IMR-90 (cell line): ENCODE results near the gene ZBTB25. TPM values are rescaled to one million over a fixed set of nuclear protein-coding genes. Genes with fewer than 3 reads are reported as not detected.
A peak's percentile ranks its signal among the peaks of the same experiment; 100 is the strongest.

Experiments
- ATAC-seq: fragments of 200-7000 bp; cut with Tn5 transposase; 2 replicates; pipeline ENCODE4 v1.9.1; 2020; ENCODE audit warnings: low read depth, mild to moderate bottlenecking, moderate library complexity
- BruUV-seq: library from RNA; stranded (reverse); fragments of 400-500 nt; replicated peaks from 2 replicates; lab custom pipeline; 2021; lab: Mats Ljungman, UMichigan
- CTCF ChIA-PET: fragments of 300-600 bp; formaldehyde crosslinking; extraction: SDS; loops from one replicate; lab custom pipeline; 2021; ENCODE audit warnings: antibody characterized with exemption; lab: Yijun Ruan, JAX
- POLR2A ChIA-PET: fragments of 300-600 bp; sonication (Branson Sonifier 250); formaldehyde crosslinking; loops from one replicate; lab custom pipeline; 2022; ENCODE audit warnings: antibody characterized with exemption; ENCODE audit not compliant: unreplicated experiment; lab: Charles Lee
- DNase-seq: peaks from one replicate; pipeline ENCODE4 v3.0.0; 2013
- H2AFZ ChIP-seq: replicated peaks from 2 replicates; pipeline ENCODE3; 2013; ENCODE audit warnings: low read length, mild to moderate bottlenecking; ENCODE audit not compliant: poor library complexity
- H2AK5ac ChIP-seq: 2 replicates; pipeline ENCODE4 v1.6.1; 2013; ENCODE audit warnings: low read depth, low read length, inconsistent platforms
- H2AK9ac ChIP-seq: replicated peaks from 2 replicates; pipeline ENCODE3; 2013; ENCODE audit warnings: mild to moderate bottlenecking, low read depth, low read length, moderate library complexity; ENCODE audit not compliant: poor library complexity
- H2BK120ac ChIP-seq: 2 replicates; pipeline ENCODE4 v1.6.1; 2013; ENCODE audit warnings: low read depth, low read length, inconsistent platforms
- H2BK15ac ChIP-seq: 3 replicates; pipeline ENCODE4 v1.6.1; 2013; ENCODE audit warnings: low read depth, low read length, inconsistent platforms
- H2BK20ac ChIP-seq: 2 replicates; pipeline ENCODE4 v1.6.1; 2013; ENCODE audit warnings: low read depth, mild to moderate bottlenecking, inconsistent platforms, low read length, moderate library complexity
- H2BK5ac ChIP-seq: 2 replicates; pipeline ENCODE4 v1.6.1; 2013; ENCODE audit warnings: mild to moderate bottlenecking, low read depth, low read length, inconsistent platforms; ENCODE audit not compliant: poor library complexity, severe bottlenecking
- H3K14ac ChIP-seq: replicated peaks from 2 replicates; pipeline ENCODE4 v1.6.1; 2013; ENCODE audit warnings: low read depth, low read length, inconsistent platforms
- H3K18ac ChIP-seq: 2 replicates; pipeline ENCODE4 v1.6.1; 2013; ENCODE audit warnings: low read depth, low read length, control low read depth
- H3K23ac ChIP-seq: 2 replicates; pipeline ENCODE4 v1.6.1; 2013; ENCODE audit warnings: low read depth, low read length, inconsistent platforms
- H3K27ac ChIP-seq: 2 replicates; pipeline ENCODE4 v1.5.1; 2013; ENCODE audit warnings: mild to moderate bottlenecking, control low read depth, low read length; ENCODE audit not compliant: insufficient read depth
- H3K27me3 ChIP-seq: 2 replicates; pipeline ENCODE4 v1.6.1; 2013; ENCODE audit warnings: low read length; ENCODE audit not compliant: control insufficient read depth, insufficient read depth
- H3K36me3 ChIP-seq: 2 replicates; pipeline ENCODE4 v1.6.1; 2013; ENCODE audit warnings: low read length, mixed read lengths; ENCODE audit not compliant: control insufficient read depth, insufficient read depth
- H3K4ac ChIP-seq: 2 replicates; pipeline ENCODE4 v1.6.1; 2013; ENCODE audit warnings: low read depth, low read length, inconsistent platforms
- H3K4me1 ChIP-seq: 2 replicates; pipeline ENCODE4 v1.6.1; 2013; ENCODE audit warnings: low read length, mixed read lengths; ENCODE audit not compliant: control insufficient read depth, insufficient read depth
- H3K4me2 ChIP-seq: 2 replicates; pipeline ENCODE4 v1.6.1; 2013; ENCODE audit warnings: low read depth, mild to moderate bottlenecking, control low read depth, low read length, moderate library complexity
- H3K4me3 ChIP-seq: 2 replicates; pipeline ENCODE4 v1.5.1; 2013; ENCODE audit warnings: low read depth, mild to moderate bottlenecking, control low read depth, low read length, moderate library complexity; ENCODE audit not compliant: insufficient read depth
- H3K56ac ChIP-seq: 2 replicates; pipeline ENCODE4 v1.6.1; 2013; ENCODE audit warnings: low read length, inconsistent platforms; ENCODE audit not compliant: insufficient read depth; ENCODE audit errors: extremely low read depth
- H3K79me1 ChIP-seq, 2 experiments: 2 replicates each; pipeline ENCODE4 v1.6.1; 2013; ENCODE audit warnings: low read length in 2 of 2, inconsistent platforms in 1 of 2, low read depth in 1 of 2
- H3K9ac ChIP-seq: 2 replicates; pipeline ENCODE4 v1.6.1; 2013; ENCODE audit warnings: low read depth, low read length, control low read depth
- H3K9me1 ChIP-seq: 2 replicates; pipeline ENCODE4 v1.6.1; 2013; ENCODE audit warnings: low read length, inconsistent platforms; ENCODE audit not compliant: insufficient read depth
- H3K9me3 ChIP-seq: 2 replicates; pipeline ENCODE4 v1.6.1; 2013; ENCODE audit warnings: low read length; ENCODE audit not compliant: control insufficient read depth, insufficient read depth
- H4K20me1 ChIP-seq: 2 replicates; pipeline ENCODE4 v1.6.1; 2013; ENCODE audit warnings: low read length, inconsistent platforms; ENCODE audit not compliant: insufficient read depth
- H4K5ac ChIP-seq: 2 replicates; pipeline ENCODE4 v1.6.1; 2013; ENCODE audit warnings: mild to moderate bottlenecking, low read depth, low read length, control low read depth
- H4K8ac ChIP-seq, 2 experiments: 2 replicates each; pipeline ENCODE4 v1.6.1; 2013; ENCODE audit warnings: low read depth in 2 of 2, low read length in 2 of 2, control low read depth in 1 of 2, inconsistent platforms in 1 of 2
- H4K91ac ChIP-seq: 2 replicates; pipeline ENCODE4 v1.6.1; 2013; ENCODE audit warnings: low read depth, low read length, inconsistent platforms; ENCODE audit not compliant: insufficient read depth
- BHLHE40 ChIP-seq: fragments of 150-350 bp; IDR thresholded peaks from 2 replicates; pipeline ENCODE4 v1.6.1; 2016; ENCODE audit warnings: mild to moderate bottlenecking, low read depth, low read length
- CEBPB ChIP-seq: IDR thresholded peaks from 2 replicates; pipeline ENCODE4 v1.6.1; 2012; ENCODE audit warnings: low read depth, low read length, improper control_type of control experiment
- CTCF ChIP-seq: conservative IDR thresholded peaks from 2 replicates; pipeline ENCODE4 v1.5.1; 2012; ENCODE audit warnings: mild to moderate bottlenecking, low read depth, low read length, improper control_type of control experiment
- FOS ChIP-seq: fragments of 150-350 bp; IDR thresholded peaks from 2 replicates; pipeline ENCODE4 v1.6.1; 2016; ENCODE audit warnings: low read depth, low read length
- USF2 ChIP-seq: fragments of 150-350 bp; IDR thresholded peaks from 2 replicates; pipeline ENCODE4 v1.6.1; 2017; ENCODE audit warnings: mild to moderate bottlenecking, antibody characterized with exemption, low read length, low read depth
- WGBS, 2 experiments: methylation state at CpG; one replicate each; pipeline versions ENCODE4 v1.1.5 to v1.1.7; 2013; ENCODE audit warnings: missing lambda C conversion rate in 2 of 2; ENCODE audit not compliant: insufficient read length in 1 of 2; ENCODE audit errors: extremely low coverage in 2 of 2; 5-methylcytosine and 5-hydroxymethylcytosine counted together
- dilution Hi-C: fragments of 300-500 bp; cut with HindIII; formaldehyde crosslinking; loops from one replicate; pipeline ENCODE4 v1.14.3; 2018; ENCODE audit warnings: low sequenced_read_pairs; ENCODE audit not compliant: unreplicated experiment
- in situ Hi-C: fragments of 300-500 bp; cut with MboI; formaldehyde crosslinking; loops from 3 replicates; pipeline ENCODE4 v1.14.3; 2019; ENCODE audit warnings: low sequenced_read_pairs, inconsistent platforms, mixed read lengths
- intact Hi-C: fragments of 100-400 bp; cut with micrococcal nuclease; formaldehyde crosslinking; loops from 2 replicates; pipeline ENCODE4 v1.10.0; 2022
- polyA plus RNA-seq, 3 experiments: library from polyadenylated mRNA; depleted of rRNA; stranded (reverse); fragments of >200 nt; gene quantifications; 2 replicates each; pipeline ENCODE4 v1.2.3, GENCODE V29; 2012; ENCODE audit warnings: low replicate concordance in 1 of 3
- total RNA-seq: library from RNA; depleted of rRNA; stranded (reverse); fragments of >200 nt; gene quantifications from 2 replicates; pipeline ENCODE4 v1.2.3, GENCODE V29; 2012

ZBTB25 gene
- total and polyA plus RNA-seq, 2 of the 4 experiments (the other 2 are of a cell fraction) = 4.4 to 6.6 TPM

GRCh38 chr14:64536488-64537245 is 33.0 kb upstream of the ZBTB25 start:
- ATAC-seq (no peak), DNase-seq (peak; percentile 46)
- H3K4ac ChIP-seq = no peak overlapping the region
- H3K18ac ChIP-seq = no peak overlapping the region
- dilution Hi-C loops (no loop called here), in situ Hi-C loops (loop anchor here (10.0 to 25.0 kb wide), 2 partner anchors 228 to 376 kb away; partner anchors contain the start of gene CHURC1), intact Hi-C loops (no loop called here)
- H2BK5ac ChIP-seq = peak overlapping the region; percentile 49
- no peak overlapping the region for H4K91ac ChIP-seq
- no peak overlapping the region for H3K23ac ChIP-seq
- H2BK120ac ChIP-seq = no peak overlapping the region
- no peaks in the 10 kb centered on the region for H3K27me3 ChIP-seq
- H3K27ac ChIP-seq = no peak overlapping the region
- H3K9me1 ChIP-seq = peaks cover 6% of the 10 kb centered on the region; the same call in 1 of the 2 replicates
- H2AK9ac ChIP-seq = no peak overlapping the region
- H3K4me3 ChIP-seq = no peak overlapping the region
- ChIA-PET POLR2A (no interaction called here), CTCF (interaction anchor here (0.7 to 1.0 kb wide), 3 partner anchors 95 to 355 kb away, joined by 3 to 4 read pairs (median 3); no protein-coding TSS in a partner anchor)
- peaks cover 11% of the 10 kb centered on the region for H3K9me3 ChIP-seq
- H2AFZ ChIP-seq = no peak overlapping the region
- TF ChIP-seq BHLHE40 (no peak), FOS (no peak), USF2 (no peak), CTCF (no peak), CEBPB (peak; percentile 64)
- H2AK5ac ChIP-seq = no peak overlapping the region
- H3K36me3 ChIP-seq = no peaks in the 10 kb centered on the region
- no peak overlapping the region for H2BK15ac ChIP-seq
- 0 out of 2 replicates have a peak overlapping the region, but pooled peaks have one; percentile 39 for H3K14ac ChIP-seq
- no peak overlapping the region for H3K56ac ChIP-seq
- no peak overlapping the region for H3K9ac ChIP-seq
- WGBS, 2 experiments = 83% methylated on average over 1 of the region's 4 CpGs; no CpG with 5 or more reads in 1 of the 2 experiments
- peaks cover 9 to 27% of the 10 kb centered on the region in 2 experiments; a peak in 3 of 4 replicates for H3K79me1 ChIP-seq
- no peak overlapping the region for H2BK20ac ChIP-seq
- H3K4me2 ChIP-seq = peak overlapping the region; percentile 5; the same call in 1 of the 2 replicates
- BruUV-seq = no TSS peak
- H4K8ac ChIP-seq = no peak overlapping the region
- no peak overlapping the region for H4K5ac ChIP-seq
- no peaks in the 10 kb centered on the region; the same call in none of the 2 replicates for H4K20me1 ChIP-seq
- H3K4me1 ChIP-seq = no peaks in the 10 kb centered on the region; the same call in 1 of the 2 replicates
